GM21381 (cell line): ENCODE results near the gene PASK.
A peak's percentile ranks its signal among the peaks of the same experiment; 100 is the strongest.

Source experiments
- ATAC-seq: cut with Tn5 transposase; IDR thresholded peaks from one replicate; pipeline ENCODE4 v1.9.1; 2021; ENCODE audit warnings: mild to moderate bottlenecking, moderate library complexity; ENCODE audit not compliant: unreplicated experiment

The PASK gene

GRCh38 chr2:241088376-241088775 lies 60.9 kb downstream of the PASK start:
- ATAC-seq, result no peak

- peak; percentile 60 for ATAC-seq
These were observed 61.6 kb downstream of the PASK start for GRCh38 chr2:241087420-241088268.

GRCh38 chr2:241084856-241085444 lies 64.3 kb downstream of the PASK start:
- no peak for ATAC-seq

GRCh38 chr2:241083091-241083415 lies 66.2 kb downstream of the PASK start:
- ATAC-seq, result no peak

GRCh38 chr2:241082341-241083090 lies 66.8 kb downstream of the PASK start:
- no peak for ATAC-seq

GRCh38 chr2:241081643-241082340 lies 67.5 kb downstream of the PASK start:
- ATAC-seq, result no peak

- no peak for ATAC-seq
These were observed 68.1 kb downstream of the PASK start for GRCh38 chr2:241081190-241081642.

- ATAC-seq, result no peak
These were observed 68.7 kb downstream of the PASK start for GRCh38 chr2:241080405-241081189.

GRCh38 chr2:241074901-241075540 lies 74.3 kb downstream of the PASK start:
- ATAC-seq, result no peak

- no peak for ATAC-seq
These were observed 75.0 kb downstream of the PASK start for GRCh38 chr2:241074065-241074818.

GRCh38 chr2:241073166-241074064 lies 75.9 kb downstream of the PASK start:
- no peak for ATAC-seq

- no peak for ATAC-seq
These were observed 76.6 kb downstream of the PASK start for GRCh38 chr2:241072553-241073165.

- ATAC-seq, result no peak
These were observed 77.1 kb downstream of the PASK start for GRCh38 chr2:241072151-241072550.

- no peak for ATAC-seq
These were observed 77.6 kb downstream of the PASK start for GRCh38 chr2:241071677-241072111.

GRCh38 chr2:241070811-241071676 lies 78.2 kb downstream of the PASK start:
- ATAC-seq, result no peak

- ATAC-seq, result no peak
These were observed 78.9 kb downstream of the PASK start for GRCh38 chr2:241070361-241070760.

- no peak for ATAC-seq
These were observed 79.4 kb downstream of the PASK start for GRCh38 chr2:241069821-241070281.
